PC-9 (cell line): ENCODE data around the gene LOXL4. TPM values are rescaled to one million over a fixed set of nuclear protein-coding genes. Genes with fewer than 3 reads are reported as not detected.

Source experiments
- BruUV-seq: library from RNA; stranded (reverse); fragments of 400-500 nt; replicated peaks from 2 replicates; lab custom pipeline; 2021; lab: Mats Ljungman, UMichigan
- CTCF ChIA-PET: fragments of 300-600 bp; sonication (Branson Sonifier 250); formaldehyde crosslinking; loops from one replicate; lab custom pipeline; 2022; ENCODE audit warnings: antibody characterized with exemption; lab: Charles Lee
- POLR2A ChIA-PET: fragments of 300-600 bp; sonication (Branson Sonifier 250); formaldehyde crosslinking; loops from one replicate; lab custom pipeline; 2022; ENCODE audit warnings: antibody characterized with exemption; ENCODE audit not compliant: unreplicated experiment; lab: Charles Lee
- DNase-seq, 2 experiments: peaks; one replicate each; pipeline versions ENCODE4 v3.0.0 to v3.0.0-alpha.2; 2015 to 2022; ENCODE audit warnings: mixed read lengths in 1 of 2
- H2AFZ ChIP-seq: fragments of 200-600 bp; sonication (generic); 2 replicates; pipeline ENCODE4 v1.8.1; 2017; ENCODE audit warnings: antibody characterized with exemption
- H3F3A ChIP-seq: fragments of 200-600 bp; sonication (generic); 2 replicates; pipeline ENCODE4 v1.8.1; 2017; ENCODE audit warnings: antibody characterized with exemption, mild to moderate bottlenecking, low read depth; ENCODE audit not compliant: insufficient read depth
- H3K27ac ChIP-seq: fragments of 200-600 bp; sonication (generic); 2 replicates; pipeline ENCODE4 v1.6.1; 2016; ENCODE audit warnings: mixed run types
- H3K27me3 ChIP-seq: fragments of 200-600 bp; sonication (generic); 2 replicates; pipeline ENCODE4 v1.6.1; 2016; ENCODE audit warnings: low read depth, mixed run types; ENCODE audit not compliant: insufficient read depth
- H3K36me3 ChIP-seq: fragments of 200-600 bp; sonication (generic); 2 replicates; pipeline ENCODE4 v1.6.1; 2016; ENCODE audit warnings: low read depth, mixed run types
- H3K4me1 ChIP-seq: fragments of 200-600 bp; sonication (generic); replicated peaks from 2 replicates; pipeline ENCODE4 v1.6.1; 2016; ENCODE audit warnings: mixed run types; ENCODE audit not compliant: insufficient read depth
- H3K4me2 ChIP-seq: fragments of 200-600 bp; sonication (generic); 2 replicates; pipeline ENCODE4 v1.6.1; 2017; ENCODE audit warnings: mixed run types
- H3K4me3 ChIP-seq: fragments of 200-600 bp; sonication (generic); 2 replicates; pipeline ENCODE4 v1.6.1; 2016; ENCODE audit warnings: mixed run types
- H3K79me2 ChIP-seq: fragments of 200-600 bp; sonication (generic); 2 replicates; pipeline ENCODE4 v1.6.1; 2017; ENCODE audit warnings: low read depth, mixed run types
- H3K9me2 ChIP-seq: fragments of 200-600 bp; sonication (generic); 2 replicates; pipeline ENCODE4 v1.8.1; 2017; ENCODE audit warnings: mild to moderate bottlenecking; ENCODE audit not compliant: insufficient read depth
- H3K9me3 ChIP-seq: fragments of 200-600 bp; sonication (generic); 2 replicates; pipeline ENCODE4 v1.8.1; 2016; ENCODE audit warnings: low read depth; ENCODE audit not compliant: insufficient read depth
- H4K20me1 ChIP-seq: fragments of 200-600 bp; sonication (generic); 2 replicates; pipeline ENCODE4 v1.8.1; 2017; ENCODE audit not compliant: insufficient read depth
- CTCF ChIP-seq: fragments of 200-600 bp; sonication (generic); conservative IDR thresholded peaks from 2 replicates; pipeline ENCODE4 v1.6.1; 2017; ENCODE audit warnings: mixed run types, antibody characterized with exemption, mild to moderate bottlenecking, moderate library complexity
- EZH2 ChIP-seq: fragments of 200-600 bp; sonication (generic); IDR thresholded peaks from 2 replicates; pipeline ENCODE4 v1.8.0; 2017; ENCODE audit warnings: antibody characterized with exemption, low read depth
- intact Hi-C: fragments of 100-400 bp; cut with micrococcal nuclease; formaldehyde crosslinking; loops from one replicate; pipeline ENCODE4 v1.10.0; 2022; ENCODE audit not compliant: unreplicated experiment
- total RNA-seq: library from RNA; stranded (reverse); gene quantifications from 2 replicates; pipeline ENCODE4 v1.2.3, GENCODE V29; 2021

Gene LOXL4
- total RNA-seq, 1 experiment from 2014 or later, result 3.5 TPM

- no peak overlapping the region for H3K4me2 ChIP-seq
- H2AFZ ChIP-seq, result no peak overlapping the region
- H3K79me2 ChIP-seq, result no peaks in the 10 kb centered on the region
- no peak for TF ChIP-seq EZH2
- no peaks in the 10 kb centered on the region for H3K36me3 ChIP-seq
- peaks cover 25% of the 10 kb centered on the region for H3K4me1 ChIP-seq
- POLR2A ChIA-PET, result no interaction called here
- CTCF ChIA-PET, result interaction anchor here (0.7 kb wide), 1 partner anchor 51 kb away, joined by 4 read pairs; no protein-coding TSS in a partner anchor
- no peaks in the 10 kb centered on the region for H3K9me3 ChIP-seq
- H3K9me2 ChIP-seq, result no peaks in the 10 kb centered on the region
- no TSS peak for BruUV-seq
- no peak overlapping the region for H3K4me3 ChIP-seq
- no peaks in the 10 kb centered on the region for H3K27me3 ChIP-seq
- no peak overlapping the region for H3K27ac ChIP-seq
- H3F3A ChIP-seq, result peaks cover 5% of the 10 kb centered on the region; the same call in 1 of the 2 replicates
- intact Hi-C loops, result loop anchor here (10.0 kb wide), 1 partner anchor 377 kb away; no protein-coding TSS in a partner anchor
- H4K20me1 ChIP-seq, result no peaks in the 10 kb centered on the region
- no peak for DNase-seq
Measured at GRCh38 chr10:98261436-98262277, 6.3 kb downstream of the LOXL4 start.

- Histone ChIP-seq H3K9me3 (no peaks in the 10 kb centered on the region), H3K79me2 (no peaks in the 10 kb centered on the region), H2AFZ (no peak overlapping the region), H3K27ac (no peak overlapping the region), H4K20me1 (no peaks in the 10 kb centered on the region), H3K27me3 (no peaks in the 10 kb centered on the region), H3K9me2 (no peaks in the 10 kb centered on the region), H3K4me1 (peaks cover 19% of the 10 kb centered on the region), H3K4me2 (no peak overlapping the region), H3F3A (peaks cover 5% of the 10 kb centered on the region; the same call in 1 of the 2 replicates), H3K36me3 (no peaks in the 10 kb centered on the region), H3K4me3 (no peak overlapping the region)
- intact Hi-C loops, result loop anchor here (10.0 kb wide), 1 partner anchor 376 kb away; no protein-coding TSS in a partner anchor
- no TSS peak for BruUV-seq
- DNase-seq, result no peak
- ChIA-PET CTCF (no interaction called here), POLR2A (no interaction called here)
- no peak for TF ChIP-seq CTCF
- TF ChIP-seq EZH2, result no peak
Measured at GRCh38 chr10:98260752-98261151, 7.2 kb downstream of the LOXL4 start.

GRCh38 chr10:98260350-98260749 is 7.6 kb downstream of the LOXL4 start:
- H3K79me2 ChIP-seq, result no peaks in the 10 kb centered on the region
- H3K27ac ChIP-seq, result no peak overlapping the region
- H3K4me2 ChIP-seq, result no peak overlapping the region
- no peak overlapping the region for H2AFZ ChIP-seq
- DNase-seq, result no peak
- BruUV-seq, result no TSS peak
- ChIA-PET POLR2A (no interaction called here), CTCF (no interaction called here)
- H3K4me3 ChIP-seq, result no peak overlapping the region
- no peaks in the 10 kb centered on the region for H3K9me3 ChIP-seq
- no peaks in the 10 kb centered on the region for H3K36me3 ChIP-seq
- H3F3A ChIP-seq, result peaks cover 5% of the 10 kb centered on the region; the same call in 1 of the 2 replicates
- H4K20me1 ChIP-seq, result no peaks in the 10 kb centered on the region
- intact Hi-C loops, result loop anchor here (10.0 kb wide), 1 partner anchor 376 kb away; no protein-coding TSS in a partner anchor
- H3K27me3 ChIP-seq, result no peaks in the 10 kb centered on the region
- H3K4me1 ChIP-seq, result peaks cover 19% of the 10 kb centered on the region
- TF ChIP-seq EZH2 (no peak), CTCF (no peak)
- no peaks in the 10 kb centered on the region for H3K9me2 ChIP-seq
